Kidney epithelial cell (primary cell): ENCODE data around the gene MDK. TPM values are rescaled to one million over a fixed set of nuclear protein-coding genes. Genes with fewer than 3 reads are reported as not detected.
A peak's percentile ranks its signal among the peaks of the same experiment; 100 is the strongest.
"Not testable (repeated sequence)": the region's sequence is repeated elsewhere in the genome, so short reads cannot be mapped to it uniquely, and the experiment has no call there.

Source experiments
- DNase-seq: peaks from one replicate; pipeline ENCODE4 v3.0.0-alpha.2; 2010; ENCODE audit warnings: low read depth
- H3K27me3 ChIP-seq: 2 replicates; pipeline ENCODE4 v1.6.0; 2011; ENCODE audit warnings: low read length; ENCODE audit not compliant: control insufficient read depth, insufficient read depth
- H3K36me3 ChIP-seq: 2 replicates; pipeline ENCODE4 v1.5.1; 2011; ENCODE audit warnings: low read length; ENCODE audit not compliant: control insufficient read depth, insufficient read depth
- H3K4me3 ChIP-seq: 2 replicates; pipeline ENCODE4 v1.5.1; 2011; ENCODE audit warnings: low read depth, mild to moderate bottlenecking, control low read depth, low read length
- total RNA-seq: library from RNA; depleted of rRNA; stranded (reverse); fragments of >200 nt; gene quantifications from 2 replicates; pipeline ENCODE4 v1.2.3, GENCODE V29; 2015
- TF ChIP-seq, protein P1 (sequence below): IDR thresholded peaks from 2 replicates; pipeline ENCODE4 v1.5.1; 2011; ENCODE audit warnings: mild to moderate bottlenecking, moderate library complexity, low read length, control low read depth, inconsistent platforms; ENCODE audit not compliant: insufficient read depth, poor library complexity, severe bottlenecking

The MDK gene
- total RNA-seq, 1 donor from 2014 or later: 805 TPM

DNA sequence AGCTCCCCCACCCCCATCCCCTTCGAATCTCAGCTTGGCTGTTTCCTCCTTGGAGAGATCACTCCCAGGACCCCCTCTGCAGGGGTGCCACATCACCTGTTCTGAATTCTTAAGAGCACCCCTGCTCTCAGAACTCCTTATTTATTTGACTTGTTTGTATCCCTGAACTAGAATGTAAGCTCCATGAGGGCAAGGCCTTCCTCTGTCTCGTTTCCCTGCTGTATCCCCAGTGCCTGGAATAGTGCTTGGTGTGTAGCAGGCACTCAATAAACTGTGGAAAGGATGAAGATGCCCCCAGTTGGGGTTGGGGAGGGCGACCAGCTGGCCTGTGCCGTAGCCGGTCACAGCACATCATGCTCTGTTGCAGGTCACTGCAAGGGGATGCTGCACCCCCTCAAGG lies 3.6 kb upstream of the MDK start:
- DNase-seq: no peak
- TF ChIP-seq, protein P1, sequence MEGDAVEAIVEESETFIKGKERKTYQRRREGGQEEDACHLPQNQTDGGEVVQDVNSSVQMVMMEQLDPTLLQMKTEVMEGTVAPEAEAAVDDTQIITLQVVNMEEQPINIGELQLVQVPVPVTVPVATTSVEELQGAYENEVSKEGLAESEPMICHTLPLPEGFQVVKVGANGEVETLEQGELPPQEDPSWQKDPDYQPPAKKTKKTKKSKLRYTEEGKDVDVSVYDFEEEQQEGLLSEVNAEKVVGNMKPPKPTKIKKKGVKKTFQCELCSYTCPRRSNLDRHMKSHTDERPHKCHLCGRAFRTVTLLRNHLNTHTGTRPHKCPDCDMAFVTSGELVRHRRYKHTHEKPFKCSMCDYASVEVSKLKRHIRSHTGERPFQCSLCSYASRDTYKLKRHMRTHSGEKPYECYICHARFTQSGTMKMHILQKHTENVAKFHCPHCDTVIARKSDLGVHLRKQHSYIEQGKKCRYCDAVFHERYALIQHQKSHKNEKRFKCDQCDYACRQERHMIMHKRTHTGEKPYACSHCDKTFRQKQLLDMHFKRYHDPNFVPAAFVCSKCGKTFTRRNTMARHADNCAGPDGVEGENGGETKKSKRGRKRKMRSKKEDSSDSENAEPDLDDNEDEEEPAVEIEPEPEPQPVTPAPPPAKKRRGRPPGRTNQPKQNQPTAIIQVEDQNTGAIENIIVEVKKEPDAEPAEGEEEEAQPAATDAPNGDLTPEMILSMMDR: no peak
- no peaks in the 10 kb centered on the region for H3K27me3 ChIP-seq
- H3K36me3 ChIP-seq: no peaks in the 10 kb centered on the region
- no peak overlapping the region for H3K4me3 ChIP-seq

DNA sequence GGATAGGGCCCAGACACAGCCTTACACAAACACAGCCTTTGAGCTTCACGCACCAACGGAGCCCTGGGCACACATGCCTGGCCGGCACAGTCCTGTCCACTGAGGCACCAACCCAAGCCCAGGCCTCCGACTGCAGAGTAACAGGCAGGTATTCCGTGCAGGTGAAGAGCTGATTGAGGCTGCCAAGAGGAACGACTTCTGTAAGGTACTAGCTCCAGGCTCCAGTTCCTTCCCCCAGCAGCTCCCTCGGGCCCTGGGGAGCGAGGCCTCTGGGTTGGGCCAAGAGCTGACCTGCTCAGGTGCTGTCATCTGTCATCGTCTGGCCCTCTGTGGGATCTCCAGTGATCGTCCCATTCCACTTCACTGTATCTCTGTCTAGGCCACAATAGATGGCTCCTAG lies 3.2 kb upstream of the MDK start:
- Histone ChIP-seq H3K36me3 (no peaks in the 10 kb centered on the region), H3K4me3 (no peak overlapping the region), H3K27me3 (no peaks in the 10 kb centered on the region)
- TF ChIP-seq, protein P1: no peak
- DNase-seq: no peak

DNA sequence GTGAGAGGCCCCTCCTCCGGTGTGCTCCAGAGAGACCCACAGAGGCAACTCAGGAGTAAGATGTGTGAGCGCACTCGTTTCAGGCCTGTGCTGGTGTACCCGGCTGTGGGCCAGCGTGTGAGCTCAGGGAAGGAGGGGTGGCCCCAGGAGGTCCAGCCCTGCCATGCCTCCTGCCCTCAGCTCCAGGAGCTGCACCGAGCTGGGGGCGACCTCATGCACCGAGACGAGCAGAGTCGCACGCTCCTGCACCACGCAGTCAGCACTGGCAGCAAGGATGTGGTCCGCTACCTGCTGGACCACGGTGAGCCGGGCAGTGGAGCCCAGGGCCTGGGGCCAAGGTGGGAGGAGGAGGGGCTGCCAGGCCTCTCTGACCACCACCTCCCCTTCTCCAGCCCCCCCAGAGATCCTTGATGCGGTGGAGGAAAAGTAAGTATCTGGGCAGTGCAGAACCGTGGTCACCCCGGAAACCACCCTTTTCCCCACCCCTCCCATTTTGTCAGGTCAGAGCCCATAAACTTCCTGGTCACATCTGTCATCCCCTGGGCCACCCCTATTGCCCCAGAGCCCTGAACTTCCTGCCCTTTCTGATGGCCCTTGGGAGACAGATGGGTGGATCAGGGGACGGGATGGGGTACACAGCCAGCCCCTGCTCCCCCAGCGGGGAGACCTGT lies 2.5 kb upstream of the MDK start:
- no peak for DNase-seq
- Histone ChIP-seq H3K36me3 (no peaks in the 10 kb centered on the region), H3K4me3 (no peak overlapping the region), H3K27me3 (no peaks in the 10 kb centered on the region)
- TF ChIP-seq, protein P1: no peak

DNA sequence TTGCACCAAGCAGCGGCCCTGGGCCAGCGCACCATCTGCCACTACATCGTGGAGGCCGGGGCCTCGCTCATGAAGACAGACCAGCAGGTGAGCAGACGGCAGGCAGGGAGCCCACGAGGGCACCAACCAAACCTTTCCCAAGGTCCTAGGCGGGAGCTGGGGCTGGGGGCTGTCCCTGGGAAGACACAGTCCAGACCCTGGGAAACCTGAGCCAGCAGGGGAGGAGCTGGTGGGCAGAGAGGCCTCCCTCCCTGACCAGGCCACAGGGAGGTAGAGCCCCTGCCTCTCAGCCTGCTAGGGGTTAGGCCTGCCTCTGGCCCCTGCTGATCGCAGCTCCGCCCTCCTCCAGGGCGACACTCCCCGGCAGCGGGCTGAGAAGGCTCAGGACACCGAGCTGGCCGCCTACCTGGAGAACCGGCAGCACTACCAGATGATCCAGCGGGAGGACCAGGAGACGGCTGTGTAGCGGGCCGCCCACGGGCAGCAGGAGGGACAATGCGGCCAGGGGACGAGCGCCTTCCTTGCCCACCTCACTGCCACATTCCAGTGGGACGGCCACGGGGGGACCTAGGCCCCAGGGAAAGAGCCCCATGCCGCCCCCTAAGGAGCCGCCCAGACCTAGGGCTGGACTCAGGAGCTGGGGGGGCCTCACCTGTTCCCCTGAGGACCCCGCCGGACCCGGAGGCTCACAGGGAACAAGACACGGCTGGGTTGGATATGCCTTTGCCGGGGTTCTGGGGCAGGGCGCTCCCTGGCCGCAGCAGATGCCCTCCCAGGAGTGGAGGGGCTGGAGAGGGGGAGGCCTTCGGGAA lies 1.8 kb upstream of the MDK start:
- H3K36me3 ChIP-seq, H3K27me3 ChIP-seq, H3K4me3 ChIP-seq, DNase-seq: not testable (repeated sequence)

DNA sequence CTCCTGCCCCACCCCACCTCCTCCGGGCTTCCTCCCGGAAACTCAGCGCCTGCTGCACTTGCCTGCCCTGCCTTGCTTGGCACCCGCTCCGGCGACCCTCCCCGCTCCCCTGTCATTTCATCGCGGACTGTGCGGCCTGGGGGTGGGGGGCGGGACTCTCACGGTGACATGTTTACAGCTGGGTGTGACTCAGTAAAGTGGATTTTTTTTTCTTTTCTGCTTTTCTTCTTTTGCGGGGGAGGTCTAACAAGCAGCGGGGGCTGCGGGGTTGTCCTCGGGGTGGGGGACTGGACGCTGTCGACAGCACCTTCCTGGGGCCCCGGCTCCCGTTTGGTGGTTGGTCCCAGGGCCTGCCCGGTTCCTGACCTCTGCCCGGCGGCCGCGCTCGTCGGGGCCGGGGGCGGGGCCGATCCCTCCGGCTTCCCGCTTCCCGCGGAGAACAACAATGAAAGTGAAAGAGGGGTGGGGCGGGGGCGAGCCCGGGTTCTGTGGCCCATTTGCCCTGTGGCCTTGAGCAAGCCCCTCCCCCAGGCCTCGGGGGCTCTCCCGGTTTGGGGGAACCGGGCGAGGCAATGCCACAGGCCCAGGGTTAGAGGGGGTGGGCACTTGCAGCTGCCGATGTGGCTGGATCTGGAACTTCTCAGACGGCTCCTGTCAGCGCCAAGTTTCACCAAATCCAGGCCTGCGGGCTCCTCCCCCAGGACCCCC lies 975 bp upstream of the MDK start:
- Histone ChIP-seq H3K27me3 (no peaks in the 10 kb centered on the region), H3K36me3 (no peaks in the 10 kb centered on the region), H3K4me3 (peak overlapping the region; percentile 54)
- TF ChIP-seq, protein P1: no peak
- DNase-seq: no peak
